ENCODE results near the gene MAGI2.

GRCh38 chr7:78151229-78151628 is 1302.2 kb downstream of the MAGI2 start:
- no peak for TF ChIP-seq CTCF (IDR thresholded peaks at IDR 0.05 in 4 of 5, conservative IDR thresholded peaks at IDR 0.05 in 1 of 5)
- TF ChIP-seq POLR2A (IDR thresholded peaks at IDR 0.05) = no peak
